ENCODE results near the gene DNER.
"Not testable (repeated sequence)": the region's sequence is repeated elsewhere in the genome, so short reads cannot be mapped to it uniquely, and the experiment has no call there.

DNER gene

GRCh38 chr2:229375251-229375650, 339.1 kb downstream of the DNER start:
- TF ChIP-seq CTCF (IDR thresholded peaks at IDR 0.05; ENCODE audit: low read depth, low read length), result no peak
- Histone ChIP-seq H3K27ac (no peak overlapping the region), H3K27me3 (ENCODE audit: insufficient read depth, low read depth, severe bottlenecking) (peaks cover 11% of the 10 kb centered on the region), H3K36me3 (no peaks in the 10 kb centered on the region), H3K9me3 (ENCODE audit: severe bottlenecking) (peaks cover 6% of the 10 kb centered on the region), H3K4me3 (ENCODE audit: low read depth, low read length) (no peak overlapping the region)
- DNase-seq, result no peak

GRCh38 chr2:229373311-229373710, 341.0 kb downstream of the DNER start:
- DNase-seq; H3K27ac ChIP-seq; H3K27me3 ChIP-seq (ENCODE audit: insufficient read depth, low read depth, severe bottlenecking); H3K9me3 ChIP-seq (ENCODE audit: severe bottlenecking); H3K4me3 ChIP-seq (ENCODE audit: low read depth, low read length); H3K36me3 ChIP-seq: not testable (repeated sequence)

GRCh38 chr2:229372207-229372606, 342.1 kb downstream of the DNER start:
- no peak for DNase-seq
- Histone ChIP-seq H3K36me3 (no peaks in the 10 kb centered on the region), H3K9me3 (ENCODE audit: severe bottlenecking) (peaks cover 6% of the 10 kb centered on the region), H3K4me3 (ENCODE audit: low read depth, low read length) (no peak overlapping the region), H3K27ac (no peak overlapping the region), H3K27me3 (ENCODE audit: insufficient read depth, low read depth, severe bottlenecking) (peaks cover 3% of the 10 kb centered on the region)
- TF ChIP-seq CTCF (IDR thresholded peaks at IDR 0.05; ENCODE audit: low read depth, low read length), result no peak

- H3K27ac ChIP-seq, result no peak overlapping the region
Measured at GRCh38 chr2:229371086-229371485, 343.3 kb downstream of the DNER start.

GRCh38 chr2:229370509-229370908, 343.8 kb downstream of the DNER start:
- Histone ChIP-seq H3K27ac (no peak overlapping the region), H3K4me3 (ENCODE audit: low read depth, low read length) (no peak overlapping the region), H3K9me3 (ENCODE audit: severe bottlenecking) (peaks cover 2% of the 10 kb centered on the region), H3K27me3 (ENCODE audit: insufficient read depth, low read depth, severe bottlenecking) (peaks cover 17% of the 10 kb centered on the region), H3K36me3 (no peaks in the 10 kb centered on the region)
- no peak for DNase-seq
- TF ChIP-seq CTCF (IDR thresholded peaks at IDR 0.05; ENCODE audit: low read depth, low read length), result no peak

More at GRCh38 chr2:229371086-229371485, 343.3 kb downstream of the DNER start:
- no peak for DNase-seq
- Histone ChIP-seq H3K9me3 (ENCODE audit: severe bottlenecking) (peaks cover 5% of the 10 kb centered on the region), H3K36me3 (no peaks in the 10 kb centered on the region), H3K4me3 (ENCODE audit: low read depth, low read length) (no peak overlapping the region), H3K27me3 (ENCODE audit: insufficient read depth, low read depth, severe bottlenecking) (peaks cover 13% of the 10 kb centered on the region)
- TF ChIP-seq CTCF (IDR thresholded peaks at IDR 0.05; ENCODE audit: low read depth, low read length), result no peak

GRCh38 chr2:229363185-229363814, 351.1 kb downstream of the DNER start:
- DNase-seq, result no peak
- Histone ChIP-seq H3K27ac (no peak overlapping the region), H3K36me3 (no peaks in the 10 kb centered on the region), H3K9me3 (ENCODE audit: severe bottlenecking) (no peaks in the 10 kb centered on the region), H3K27me3 (ENCODE audit: insufficient read depth, low read depth, severe bottlenecking) (peaks cover 34% of the 10 kb centered on the region), H3K4me3 (ENCODE audit: low read depth, low read length) (no peak overlapping the region)
- no peak for TF ChIP-seq CTCF (IDR thresholded peaks at IDR 0.05; ENCODE audit: low read depth, low read length)
